GM12878 (cell line): ENCODE measurements around the gene TRAPPC2. TPM values are rescaled to one million over a fixed set of nuclear protein-coding genes. Genes with fewer than 3 reads are reported as not detected.

Experiments used
- ATAC-seq: fragments of 200-7000 bp; cut with Tn5 transposase; 3 replicates; pipeline ENCODE4 v1.9.1; 2020; ENCODE audit warnings: mild to moderate bottlenecking, moderate library complexity
- BruUV-seq: library from RNA; stranded (reverse); fragments of 400-500 nt; replicated peaks from 2 replicates; lab custom pipeline; 2021; lab: Mats Ljungman, UMichigan
- CTCF ChIA-PET: fragments of 300-600 bp; sonication (Branson Sonifier 250); formaldehyde crosslinking; extraction: SDS; loops from one replicate; lab custom pipeline; 2021; ENCODE audit warnings: inconsistent platforms; lab: Yijun Ruan, JAX
- POLR2A ChIA-PET: fragments of 350-600 bp; formaldehyde crosslinking; extraction: SDS; loops from one replicate; lab custom pipeline; 2021; ENCODE audit warnings: inconsistent platforms; lab: Charles Lee
- RAD21 ChIA-PET: fragments of 300-600 bp; sonication (Branson Sonifier 250); formaldehyde crosslinking; loops from one replicate; lab custom pipeline; 2023; ENCODE audit warnings: antibody characterized with exemption; ENCODE audit not compliant: unreplicated experiment; lab: Charles Lee
- SMC1A ChIA-PET: fragments of 300-600 bp; sonication (Branson Sonifier 250); formaldehyde crosslinking; loops from one replicate; lab custom pipeline; 2023; ENCODE audit not compliant: unreplicated experiment, uncharacterized antibody; lab: Charles Lee
- DNase-seq: peaks from one replicate; pipeline ENCODE4 v3.0.0-alpha.2; 2011; ENCODE audit warnings: low read depth, low spot score
- FAIRE-seq: peaks from 3 replicates; lab custom pipeline; 2011; peaks lifted over from hg19 to GRCh38; lab: Jason Lieb, UNC
- H2AFZ ChIP-seq: 2 replicates; pipeline ENCODE4 v1.6.0; 2011; ENCODE audit warnings: low read depth, low read length, control low read depth; ENCODE audit not compliant: control insufficient read depth
- H3K27ac ChIP-seq: 2 replicates; pipeline ENCODE4 v1.5.1; 2011; ENCODE audit warnings: control low read depth; ENCODE audit not compliant: control insufficient read depth, insufficient read depth
- H3K27me3 ChIP-seq, 2 experiments: replicated peaks in 1 of 2; 2 replicates each; pipeline versions ENCODE4 v1.6.0 to v1.6.1; 2011; ENCODE audit warnings: low read length in 1 of 2; ENCODE audit not compliant: control insufficient read depth in 2 of 2, insufficient read depth in 2 of 2
- H3K36me3 ChIP-seq, 2 experiments: 2 replicates each; pipeline ENCODE4 v1.5.1; 2011; ENCODE audit warnings: low read length in 1 of 2; ENCODE audit not compliant: control insufficient read depth in 2 of 2, insufficient read depth in 2 of 2
- H3K4me1 ChIP-seq: 2 replicates; pipeline ENCODE4 v1.6.1; 2011; ENCODE audit warnings: mild to moderate bottlenecking, low read length, moderate library complexity, mixed read lengths; ENCODE audit not compliant: control insufficient read depth, insufficient read depth
- H3K4me2 ChIP-seq: 2 replicates; pipeline ENCODE4 v1.6.0; 2011; ENCODE audit warnings: control low read depth; ENCODE audit not compliant: control insufficient read depth, insufficient read depth
- H3K4me3 ChIP-seq: fragments of 200-600 bp; sonication (generic); 2 replicates; pipeline ENCODE4 v1.5.1; 2016
- H3K79me2 ChIP-seq: 2 replicates; pipeline ENCODE4 v1.6.0; 2011; ENCODE audit warnings: low read length; ENCODE audit not compliant: control insufficient read depth, insufficient read depth
- H3K9ac ChIP-seq: 2 replicates; pipeline ENCODE4 v1.8.0; 2011; ENCODE audit warnings: low read length, control low read depth, mixed read lengths; ENCODE audit not compliant: control insufficient read depth, insufficient read depth
- H3K9me3 ChIP-seq: replicated peaks from 3 replicates; pipeline ENCODE4 v1.5.1; 2011; ENCODE audit warnings: mild to moderate bottlenecking, low read length; ENCODE audit not compliant: control insufficient read depth, insufficient read depth
- H4K20me1 ChIP-seq: 2 replicates; pipeline ENCODE4 v1.6.0; 2011; ENCODE audit not compliant: control insufficient read depth, insufficient read depth
- IKZF1 ChIP-seq: fragments of 450-650 bp; conservative IDR thresholded peaks from 2 replicates; pipeline ENCODE4 v1.6.1; 2017; ENCODE audit warnings: antibody characterized with exemption, mild to moderate bottlenecking
- MEF2A ChIP-seq: IDR thresholded peaks from 2 replicates; pipeline ENCODE4 v1.6.1; 2011; ENCODE audit warnings: low read depth, mild to moderate bottlenecking, low read length, moderate library complexity; ENCODE audit not compliant: insufficient read depth
- MEF2B ChIP-seq: fragments of 450-650 bp; IDR thresholded peaks from 2 replicates; pipeline ENCODE4 v1.6.1; 2018; ENCODE audit warnings: mild to moderate bottlenecking, moderate library complexity; ENCODE audit not compliant: partially characterized antibody, poor library complexity, severe bottlenecking
- NRF1 ChIP-seq: conservative IDR thresholded peaks from 2 replicates; pipeline ENCODE4 v1.6.1; 2011; ENCODE audit warnings: mild to moderate bottlenecking, low read depth, low read length, improper control_type of control experiment
- STAT1 ChIP-seq: fragments of 450-650 bp; conservative IDR thresholded peaks from 2 replicates; pipeline ENCODE4 v1.6.1; 2014; ENCODE audit warnings: antibody characterized with exemption, mild to moderate bottlenecking
- YY1 ChIP-seq: IDR thresholded peaks from 2 replicates; pipeline ENCODE4 v1.6.1; 2011; ENCODE audit warnings: low read depth, mild to moderate bottlenecking, low read length
- WGBS: methylation state at CpG from one replicate; pipeline ENCODE4 v1.1.6; 2016; ENCODE audit warnings: low lambda C conversion rate; ENCODE audit not compliant: insufficient replicate concordance, insufficient coverage; ENCODE audit errors: missing lambda C conversion rate; 5-methylcytosine and 5-hydroxymethylcytosine counted together
- in situ Hi-C: fragments of 300-500 bp; cut with MboI; formaldehyde crosslinking; loops from 9 replicates; pipeline ENCODE4 v1.14.3; 2018; ENCODE audit warnings: mixed read lengths
- intact Hi-C: fragments of 100-400 bp; cut with micrococcal nuclease; formaldehyde crosslinking; loops from one replicate; pipeline ENCODE4 v1.14.2; 2022; ENCODE audit not compliant: unreplicated experiment
- polyA plus RNA-seq, 11 experiments: library from polyadenylated mRNA; depleted of rRNA in 4 of 11; unstranded in 6 of 11; stranded (reverse) in 5 of 11; fragments of >200 nt; fragmentation: Nextera tagmentation in 4 of 11; fragmentation: Illumina TruSeq in 1 of 11; extraction: Ambion mirVana in 4 of 11; extraction: Trizol in 1 of 11; gene quantifications; 1 replicate in 1 of 11; 2 replicates in 10 of 11; pipeline versions ENCODE4 v1.2.1 to v1.2.3, GENCODE V29; 2011 to 2016; ENCODE audit warnings: inconsistent platforms in 2 of 11, missing spikeins in 2 of 11, low read depth in 1 of 11
- total RNA-seq, 4 experiments: library from RNA; depleted of rRNA in 3 of 4; stranded (reverse); fragments of >200 nt in 3 of 4; fragmentation: Illumina TruSeq in 1 of 4; extraction: Trizol in 1 of 4; gene quantifications; 2 replicates each; pipeline versions ENCODE4 v1.2.1 to v1.2.3, GENCODE V29; 2013 to 2021

The TRAPPC2 gene
- total and polyA plus RNA-seq, 10 of the 15 experiments (the other 5 are each of a cell fraction or from before 2014, with no cell fraction given) = 12.4 to 28.4 (median 21.3) TPM

DNA sequence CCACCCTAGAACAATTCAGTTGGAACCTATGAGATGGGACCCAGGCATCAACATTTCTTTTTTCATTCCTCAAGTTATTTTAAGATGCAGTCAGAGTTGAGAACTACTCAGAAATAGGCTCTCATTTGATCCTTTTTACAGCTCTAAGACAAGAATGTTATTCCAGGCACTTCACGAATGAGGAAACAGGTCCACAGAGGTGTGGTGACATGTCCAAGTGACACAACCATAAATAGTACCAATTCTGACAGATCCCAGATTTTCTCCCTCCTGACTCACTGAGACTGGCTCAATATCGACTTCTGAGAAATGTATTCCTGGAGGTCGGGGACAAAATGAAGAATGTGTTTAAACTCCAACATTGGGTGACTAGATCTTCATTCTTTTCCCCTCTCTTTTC is 70.4 kb downstream of the TRAPPC2 start:
- TF ChIP-seq STAT1 = no peak
- TF ChIP-seq, all 136 proteins: peak for 0
- Histone ChIP-seq H3K4me2 (no peak overlapping the region), H3K79me2 (peaks cover 4% of the 10 kb centered on the region), H4K20me1 (no peaks in the 10 kb centered on the region), H3K36me3 (peaks cover 0 to 4% of the 10 kb centered on the region in 2 experiments; a peak in 1 of 4 replicates), H3K27ac (no peak overlapping the region), H3K9ac (no peak overlapping the region), H3K4me3 (no peak overlapping the region), H3K4me1 (peaks cover 23% of the 10 kb centered on the region), H3K9me3 (no peaks in the 10 kb centered on the region), H3K27me3 (no peaks in the 10 kb centered on the region), H2AFZ (no peak overlapping the region)
- SMC1A ChIA-PET = interaction anchor here (0.9 to 6.5 kb wide), 4 partner anchors 15 to 82 kb away, joined by 3 to 115 read pairs (median 46); partner anchors contain the start of genes OFD1 and TRAPPC2
- CTCF ChIA-PET = interaction anchor here (0.7 to 3.0 kb wide), 4 partner anchors 24 to 71 kb away, joined by 3 to 23 read pairs (median 14); partner anchors contain the start of genes OFD1 and TRAPPC2
- FAIRE-seq = no peak
- RAD21 ChIA-PET = interaction anchor here (1.2 to 3.1 kb wide), 4 partner anchors 28 to 364 kb away, joined by 3 to 38 read pairs (median 7); no protein-coding TSS in a partner anchor
- intact Hi-C loops (loop anchor here (10.0 kb wide), 1 partner anchor 719 kb away; no protein-coding TSS in a partner anchor), in situ Hi-C loops (loop anchor here (25.0 kb wide), 1 partner anchor 702 kb away; no protein-coding TSS in a partner anchor)
- no peak for DNase-seq
- 69% methylated on average over 3 of the region's 3 CpGs for WGBS
- no TSS peak for BruUV-seq
- POLR2A ChIA-PET = no interaction called here
- ATAC-seq = no peak

DNA sequence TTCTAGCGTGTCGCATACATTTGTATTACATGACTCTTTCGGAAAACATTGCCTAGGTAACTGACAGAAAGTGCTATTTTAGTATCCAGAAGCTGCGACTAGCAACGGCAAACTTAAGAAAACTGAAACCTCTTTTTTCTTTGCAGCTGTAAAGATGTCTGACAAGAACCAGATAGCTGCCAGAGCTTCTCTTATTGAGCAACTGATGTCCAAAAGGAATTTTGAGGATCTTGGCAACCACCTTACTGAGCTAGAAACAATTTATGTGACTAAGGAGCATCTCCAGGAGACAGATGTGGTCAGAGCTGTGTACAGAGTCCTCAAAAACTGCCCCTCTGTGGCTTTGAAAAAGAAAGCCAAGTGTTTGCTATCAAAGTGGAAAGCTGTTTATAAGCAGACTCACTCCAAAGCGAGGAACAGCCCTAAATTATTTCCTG is 72.0 kb downstream of the TRAPPC2 start:
- peak overlapping the region; percentile 56 for H2AFZ ChIP-seq
- BruUV-seq = no TSS peak
- H3K4me1 ChIP-seq = peaks cover 10% of the 10 kb centered on the region
- H3K27me3 ChIP-seq = no peaks in the 10 kb centered on the region
- FAIRE-seq = peak; percentile 88
- 76% methylated on average over 6 of the region's 6 CpGs for WGBS
- no peaks in the 10 kb centered on the region for H3K9me3 ChIP-seq
- peak overlapping the region; percentile 54 for H3K9ac ChIP-seq
- DNase-seq = no peak
- TF ChIP-seq MEF2A (peak; percentile 86), NRF1 (no peak), IKZF1 (0 out of 2 replicates have a peak, but pooled peaks have one; percentile 18), MEF2B (peak; percentile 64), YY1 (0 out of 2 replicates have a peak, but pooled peaks have one; percentile 10)
- ATAC-seq = peak; percentile 55
- H3K36me3 ChIP-seq = peaks cover 0 to 4% of the 10 kb centered on the region in 2 experiments; a peak in 1 of 4 replicates
- RAD21 ChIA-PET = interaction anchor here (0.8 to 3.1 kb wide), 16 partner anchors 23 to 575 kb away, joined by 3 to 38 read pairs (median 4); partner anchors contain the start of genes OFD1, RAB9A and TRAPPC2
- H3K4me2 ChIP-seq = peak overlapping the region; percentile 51
- CTCF ChIA-PET = interaction anchor here (0.8 to 3.0 kb wide), 16 partner anchors 14 to 370 kb away, joined by 3 to 23 read pairs (median 6); partner anchors contain the start of genes GEMIN8, OFD1, RAB9A and TRAPPC2
- H4K20me1 ChIP-seq = no peaks in the 10 kb centered on the region
- peak overlapping the region; percentile 17; the same call in 1 of the 2 replicates for H3K4me3 ChIP-seq
- peaks cover 6% of the 10 kb centered on the region for H3K79me2 ChIP-seq
- H3K27ac ChIP-seq = peak overlapping the region; percentile 83
- POLR2A ChIA-PET = interaction anchor here (0.8 to 2.1 kb wide), 16 partner anchors 9 to 366 kb away, joined by 3 to 10 read pairs (median 4); partner anchors contain the start of genes OFD1 and TRAPPC2
- in situ Hi-C loops (loop anchor here (25.0 kb wide), 1 partner anchor 700 kb away; no protein-coding TSS in a partner anchor), intact Hi-C loops (loop anchor here (10.0 kb wide), 1 partner anchor 718 kb away; no protein-coding TSS in a partner anchor)
- SMC1A ChIA-PET = interaction anchor here (0.7 to 6.5 kb wide), 22 partner anchors 8 to 192 kb away, joined by 3 to 115 read pairs (median 4); partner anchors contain the start of genes OFD1, RAB9A and TRAPPC2
